ENCODE data around the gene ZNF385C.
A peak's percentile ranks its signal among the peaks of the same experiment; 100 is the strongest.

ZNF385C gene

GRCh38 chr17:42135664-42136653 is 37.7 kb upstream of the ZNF385C start:
- Histone ChIP-seq H3K36me3 (ENCODE audit: insufficient read depth, low read length) (no peaks in the 10 kb centered on the region), H3K27ac (ENCODE audit: low read depth, low read length) (peak overlapping the region; percentile 60), H3K27me3 (ENCODE audit: insufficient read depth, low read length) (no peaks in the 10 kb centered on the region), H3K4me1 (ENCODE audit: control insufficient read depth, insufficient read depth, low read length, unreplicated experiment) (peaks cover 46% of the 10 kb centered on the region), H3K4me3 (ENCODE audit: low read depth, low read length) (no peak overlapping the region), H2AFZ (ENCODE audit: low read length, unreplicated experiment) (no peak overlapping the region), H3K79me2 (ENCODE audit: control insufficient read depth, insufficient read depth, low read length, unreplicated experiment) (peaks cover 84% of the 10 kb centered on the region)

DNA sequence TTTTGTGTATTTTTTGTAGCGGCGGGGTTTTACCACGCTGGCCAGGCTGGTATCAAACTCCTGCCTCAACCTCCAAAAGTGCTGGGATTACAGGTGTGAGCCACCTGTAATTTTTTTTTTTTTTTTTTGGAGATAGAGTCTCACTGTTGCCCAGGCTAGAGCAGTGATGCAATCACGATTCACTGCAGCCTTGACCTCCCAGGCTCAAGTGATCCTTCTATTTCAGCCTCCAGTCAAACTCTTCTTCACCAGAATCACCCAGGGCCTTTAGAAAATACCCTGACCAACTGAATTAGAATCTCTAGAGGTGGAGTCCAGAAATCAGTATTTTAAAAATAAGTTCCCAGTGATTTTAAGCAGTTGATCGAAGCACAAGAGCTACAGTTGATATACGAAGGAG is 36.9 kb upstream of the ZNF385C start:
- Histone ChIP-seq H3K4me1 (ENCODE audit: control insufficient read depth, insufficient read depth, low read length, unreplicated experiment) (peaks cover 46% of the 10 kb centered on the region), H2AFZ (ENCODE audit: low read length, unreplicated experiment) (no peak overlapping the region), H3K79me2 (ENCODE audit: control insufficient read depth, insufficient read depth, low read length, unreplicated experiment) (peaks cover 88% of the 10 kb centered on the region), H3K36me3 (ENCODE audit: insufficient read depth, low read length) (0 out of 2 replicates have a peak, but pooled peaks cover 5% of the 10 kb centered on the region), H3K27me3 (ENCODE audit: insufficient read depth, low read length) (no peaks in the 10 kb centered on the region), H3K27ac (ENCODE audit: low read depth, low read length) (peak overlapping the region; percentile 23; the same call in 1 of the 2 replicates), H3K4me3 (ENCODE audit: low read depth, low read length) (no peak overlapping the region)

GRCh38 chr17:42133461-42134041 is 35.3 kb upstream of the ZNF385C start:
- H3K4me1 ChIP-seq (ENCODE audit: control insufficient read depth, insufficient read depth, low read length, unreplicated experiment) = peaks cover 46% of the 10 kb centered on the region
- H3K4me3 ChIP-seq (ENCODE audit: low read depth, low read length) = no peak overlapping the region
- H3K36me3 ChIP-seq (ENCODE audit: insufficient read depth, low read length) = peaks cover 14% of the 10 kb centered on the region; the same call in 1 of the 2 replicates
- peak overlapping the region; percentile 29; the same call in 1 of the 2 replicates for H3K27ac ChIP-seq (ENCODE audit: low read depth, low read length)
- H3K79me2 ChIP-seq (ENCODE audit: control insufficient read depth, insufficient read depth, low read length, unreplicated experiment) = peaks cover 78% of the 10 kb centered on the region
- H2AFZ ChIP-seq (ENCODE audit: low read length, unreplicated experiment) = no peak overlapping the region
- H3K27me3 ChIP-seq (ENCODE audit: insufficient read depth, low read length) = no peaks in the 10 kb centered on the region

DNA sequence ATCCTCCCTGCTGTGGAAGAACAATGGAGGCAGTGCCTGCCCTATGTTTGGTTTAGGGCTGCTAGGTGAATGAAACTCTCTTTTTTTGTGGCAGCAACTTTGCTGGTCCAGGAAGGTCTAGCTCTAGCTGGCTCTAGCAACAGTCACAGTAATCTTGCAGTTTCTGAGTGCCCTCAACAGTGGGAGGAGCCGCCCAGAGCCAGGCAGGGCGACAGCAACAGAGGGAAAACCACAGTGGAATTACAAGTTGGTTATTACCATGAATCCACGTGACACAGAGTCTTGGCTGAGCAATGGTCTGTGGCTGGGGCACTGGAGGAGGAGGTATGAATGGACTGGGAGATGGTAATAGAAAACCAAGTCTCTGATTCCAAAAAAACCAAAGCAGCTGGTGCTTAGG is 34.7 kb upstream of the ZNF385C start:
- Histone ChIP-seq H3K79me2 (ENCODE audit: control insufficient read depth, insufficient read depth, low read length, unreplicated experiment) (peaks cover 72% of the 10 kb centered on the region), H3K4me3 (ENCODE audit: low read depth, low read length) (no peak overlapping the region), H3K27me3 (ENCODE audit: insufficient read depth, low read length) (no peaks in the 10 kb centered on the region), H3K4me1 (ENCODE audit: control insufficient read depth, insufficient read depth, low read length, unreplicated experiment) (peaks cover 46% of the 10 kb centered on the region), H2AFZ (ENCODE audit: low read length, unreplicated experiment) (no peak overlapping the region), H3K27ac (ENCODE audit: low read depth, low read length) (peak overlapping the region; percentile 29; the same call in 1 of the 2 replicates), H3K36me3 (ENCODE audit: insufficient read depth, low read length) (peaks cover 18% of the 10 kb centered on the region; the same call in 1 of the 2 replicates)

GRCh38 chr17:42131981-42132432 is 33.7 kb upstream of the ZNF385C start:
- Histone ChIP-seq H3K27me3 (ENCODE audit: insufficient read depth, low read length) (no peaks in the 10 kb centered on the region), H3K27ac (ENCODE audit: low read depth, low read length) (peak overlapping the region; percentile 45), H2AFZ (ENCODE audit: low read length, unreplicated experiment) (no peak overlapping the region), H3K4me3 (ENCODE audit: low read depth, low read length) (no peak overlapping the region), H3K36me3 (ENCODE audit: insufficient read depth, low read length) (peaks cover 18% of the 10 kb centered on the region; the same call in 1 of the 2 replicates), H3K79me2 (ENCODE audit: control insufficient read depth, insufficient read depth, low read length, unreplicated experiment) (peaks cover 70% of the 10 kb centered on the region), H3K4me1 (ENCODE audit: control insufficient read depth, insufficient read depth, low read length, unreplicated experiment) (peaks cover 46% of the 10 kb centered on the region)

GRCh38 chr17:42131232-42131631 is 33.0 kb upstream of the ZNF385C start:
- peaks cover 41% of the 10 kb centered on the region for H3K4me1 ChIP-seq (ENCODE audit: control insufficient read depth, insufficient read depth, low read length, unreplicated experiment)

GRCh38 chr17:42130310-42130936 is 32.1 kb upstream of the ZNF385C start:
- peaks cover 55% of the 10 kb centered on the region for H3K79me2 ChIP-seq (ENCODE audit: control insufficient read depth, insufficient read depth, low read length, unreplicated experiment)
- H3K27me3 ChIP-seq (ENCODE audit: insufficient read depth, low read length) = no peaks in the 10 kb centered on the region
- H3K4me1 ChIP-seq (ENCODE audit: control insufficient read depth, insufficient read depth, low read length, unreplicated experiment) = peaks cover 33% of the 10 kb centered on the region
- H2AFZ ChIP-seq (ENCODE audit: low read length, unreplicated experiment) = no peak overlapping the region
- H3K27ac ChIP-seq (ENCODE audit: low read depth, low read length) = no peak overlapping the region
- no peak overlapping the region for H3K4me3 ChIP-seq (ENCODE audit: low read depth, low read length)
- peaks cover 18% of the 10 kb centered on the region; the same call in 1 of the 2 replicates for H3K36me3 ChIP-seq (ENCODE audit: insufficient read depth, low read length)

More at GRCh38 chr17:42131232-42131631, 33.0 kb upstream of the ZNF385C start:
- H3K79me2 ChIP-seq (ENCODE audit: control insufficient read depth, insufficient read depth, low read length, unreplicated experiment) = peaks cover 64% of the 10 kb centered on the region
- peaks cover 18% of the 10 kb centered on the region; the same call in 1 of the 2 replicates for H3K36me3 ChIP-seq (ENCODE audit: insufficient read depth, low read length)
- no peaks in the 10 kb centered on the region for H3K27me3 ChIP-seq (ENCODE audit: insufficient read depth, low read length)
- peak overlapping the region; percentile 45 for H3K27ac ChIP-seq (ENCODE audit: low read depth, low read length)
- H3K4me3 ChIP-seq (ENCODE audit: low read depth, low read length) = no peak overlapping the region
- no peak overlapping the region for H2AFZ ChIP-seq (ENCODE audit: low read length, unreplicated experiment)

- H3K36me3 ChIP-seq (ENCODE audit: insufficient read depth, low read length) = peaks cover 18% of the 10 kb centered on the region; the same call in 1 of the 2 replicates
- no peak overlapping the region for H2AFZ ChIP-seq (ENCODE audit: low read length, unreplicated experiment)
- no peaks in the 10 kb centered on the region for H3K27me3 ChIP-seq (ENCODE audit: insufficient read depth, low read length)
- no peak overlapping the region for H3K4me3 ChIP-seq (ENCODE audit: low read depth, low read length)
- peaks cover 45% of the 10 kb centered on the region for H3K79me2 ChIP-seq (ENCODE audit: control insufficient read depth, insufficient read depth, low read length, unreplicated experiment)
- no peak overlapping the region for H3K27ac ChIP-seq (ENCODE audit: low read depth, low read length)
- peaks cover 30% of the 10 kb centered on the region for H3K4me1 ChIP-seq (ENCODE audit: control insufficient read depth, insufficient read depth, low read length, unreplicated experiment)
These were observed 31.0 kb upstream of the ZNF385C start for GRCh38 chr17:42129109-42129837.

DNA sequence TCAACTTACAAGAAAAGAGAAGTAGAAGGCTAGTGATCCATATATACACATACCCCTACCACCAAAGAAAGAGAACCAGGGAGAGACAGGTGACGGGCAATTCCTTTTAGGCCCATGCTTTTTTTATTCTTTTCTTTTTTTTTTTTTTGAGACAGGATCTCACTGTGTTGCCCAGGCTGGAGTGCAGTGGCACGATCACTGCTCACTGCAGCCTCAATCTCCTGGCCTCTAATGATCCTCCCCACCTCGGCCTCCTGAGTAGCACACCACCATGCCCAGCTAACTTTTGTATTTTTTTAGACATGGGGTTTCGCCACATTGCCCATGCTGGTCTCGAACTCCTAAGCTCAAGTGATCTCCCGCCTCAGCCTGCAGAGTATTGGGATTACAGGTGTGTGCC is 29.1 kb upstream of the ZNF385C start:
- Histone ChIP-seq H3K36me3 (ENCODE audit: insufficient read depth, low read length) (peaks cover 18% of the 10 kb centered on the region; the same call in 1 of the 2 replicates), H3K27ac (ENCODE audit: low read depth, low read length) (no peak overlapping the region), H3K27me3 (ENCODE audit: insufficient read depth, low read length) (no peaks in the 10 kb centered on the region), H2AFZ (ENCODE audit: low read length, unreplicated experiment) (no peak overlapping the region), H3K4me3 (ENCODE audit: low read depth, low read length) (no peak overlapping the region), H3K79me2 (ENCODE audit: control insufficient read depth, insufficient read depth, low read length, unreplicated experiment) (peaks cover 27% of the 10 kb centered on the region), H3K4me1 (ENCODE audit: control insufficient read depth, insufficient read depth, low read length, unreplicated experiment) (peaks cover 13% of the 10 kb centered on the region)

- Histone ChIP-seq H2AFZ (ENCODE audit: low read length, unreplicated experiment) (no peak overlapping the region), H3K27me3 (ENCODE audit: insufficient read depth, low read length) (no peaks in the 10 kb centered on the region), H3K36me3 (ENCODE audit: insufficient read depth, low read length) (peaks cover 18% of the 10 kb centered on the region; the same call in 1 of the 2 replicates), H3K79me2 (ENCODE audit: control insufficient read depth, insufficient read depth, low read length, unreplicated experiment) (peaks cover 22% of the 10 kb centered on the region), H3K27ac (ENCODE audit: low read depth, low read length) (no peak overlapping the region), H3K4me3 (ENCODE audit: low read depth, low read length) (no peak overlapping the region), H3K4me1 (ENCODE audit: control insufficient read depth, insufficient read depth, low read length, unreplicated experiment) (peaks cover 7% of the 10 kb centered on the region)
These were observed 28.6 kb upstream of the ZNF385C start for GRCh38 chr17:42126836-42127235.

Measured in ACC112 (cell line).